Raji (cell line): ENCODE results near the gene USP17L21.
"Not testable (repeated sequence)": the region's sequence is repeated elsewhere in the genome, so short reads cannot be mapped to it uniquely, and the experiment has no call there.

Source experiments
- POLR2A ChIP-seq: IDR thresholded peaks from 2 replicates; pipeline ENCODE4 v1.6.1; 2011; ENCODE audit warnings: low read depth, low read length, control low read depth; ENCODE audit not compliant: insufficient read depth

Gene USP17L21, protein sequence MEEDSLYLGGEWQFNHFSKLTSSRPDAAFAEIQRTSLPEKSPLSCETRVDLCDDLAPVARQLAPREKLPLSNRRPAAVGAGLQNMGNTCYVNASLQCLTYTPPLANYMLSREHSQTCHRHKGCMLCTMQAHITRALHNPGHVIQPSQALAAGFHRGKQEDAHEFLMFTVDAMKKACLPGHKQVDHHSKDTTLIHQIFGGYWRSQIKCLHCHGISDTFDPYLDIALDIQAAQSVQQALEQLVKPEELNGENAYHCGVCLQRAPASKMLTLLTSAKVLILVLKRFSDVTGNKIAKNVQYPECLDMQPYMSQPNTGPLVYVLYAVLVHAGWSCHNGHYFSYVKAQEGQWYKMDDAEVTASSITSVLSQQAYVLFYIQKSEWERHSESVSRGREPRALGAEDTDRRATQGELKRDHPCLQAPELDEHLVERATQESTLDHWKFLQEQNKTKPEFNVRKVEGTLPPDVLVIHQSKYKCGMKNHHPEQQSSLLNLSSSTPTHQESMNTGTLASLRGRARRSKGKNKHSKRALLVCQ

GRCh38 chr4:9262572-9262971 lies at the start of gene USP17L21:
Gene USP17L21 (plus strand): TSS chr4:9262872. CDS start chr4:9262872, 0 bp downstream.
- TF ChIP-seq POLR2A: not testable (repeated sequence)

DNA sequence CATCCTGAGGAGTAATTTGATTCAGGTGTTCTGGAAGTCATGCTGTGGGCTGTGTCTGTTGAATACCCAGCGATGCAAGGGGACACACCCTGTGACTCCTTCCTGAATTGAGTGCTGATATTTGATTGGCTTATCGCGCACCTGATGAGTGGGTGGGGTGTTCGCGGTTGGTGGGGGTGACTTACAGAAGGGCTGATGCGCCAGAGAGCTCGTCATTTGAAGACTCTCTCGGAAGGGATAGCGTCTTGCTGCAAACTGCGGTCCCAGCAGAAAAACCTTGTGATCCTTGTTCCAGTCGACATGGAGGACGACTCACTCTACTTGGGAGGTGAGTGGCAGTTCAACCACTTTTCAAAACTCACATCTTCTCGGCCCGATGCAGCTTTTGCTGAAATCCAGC lies 47.6 kb upstream of the USP17L21 start, which contains the start of gene USP17L11:
TSS of gene USP17L11 (plus strand) at position 301 of the 400 bp plus-strand sequence. CDS start at position 301, 0 bp downstream.
- TF ChIP-seq POLR2A: not testable (repeated sequence)

- not testable (repeated sequence) for TF ChIP-seq POLR2A
These were observed 42.8 kb upstream of the USP17L21 start, which contains the start of gene USP17L12 for GRCh38 chr4:9219852-9220251. Gene USP17L12 (plus strand): TSS chr4:9220152. CDS start chr4:9220152, 0 bp downstream.

GRCh38 chr4:9224596-9224995 lies 38.1 kb upstream of the USP17L21 start, which contains the start of gene USP17L13:
Gene USP17L13 (plus strand): TSS chr4:9224896. CDS start chr4:9224896, 0 bp downstream.
- TF ChIP-seq POLR2A: not testable (repeated sequence)

- TF ChIP-seq POLR2A: not testable (repeated sequence)
These were observed 28.6 kb upstream of the USP17L21 start, which contains the start of gene USP17L15 for GRCh38 chr4:9234085-9234484. Gene USP17L15 (plus strand): TSS chr4:9234385. CDS start chr4:9234385, 0 bp downstream.

DNA sequence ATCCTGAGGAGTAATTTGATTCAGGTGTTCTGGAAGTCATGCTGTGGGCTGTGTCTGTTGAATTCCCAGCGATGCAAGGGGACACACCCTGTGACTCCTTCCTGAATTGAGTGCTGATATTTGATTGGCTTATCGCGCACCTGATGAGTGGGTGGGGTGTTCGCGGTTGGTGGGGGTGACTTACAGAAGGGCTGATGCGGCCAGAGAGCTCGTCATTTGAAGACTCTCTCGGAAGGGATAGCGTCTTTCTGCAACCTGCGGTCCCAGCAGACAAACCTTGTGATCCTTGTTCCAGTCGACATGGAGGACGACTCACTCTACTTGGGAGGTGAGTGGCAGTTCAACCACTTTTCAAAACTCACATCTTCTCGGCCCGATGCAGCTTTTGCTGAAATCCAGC lies 19.1 kb upstream of the USP17L21 start, which contains the start of gene USP17L17:
TSS of gene USP17L17 (plus strand) at position 301 of the 400 bp plus-strand sequence. CDS start at position 301, 0 bp downstream.
- not testable (repeated sequence) for TF ChIP-seq POLR2A

DNA sequence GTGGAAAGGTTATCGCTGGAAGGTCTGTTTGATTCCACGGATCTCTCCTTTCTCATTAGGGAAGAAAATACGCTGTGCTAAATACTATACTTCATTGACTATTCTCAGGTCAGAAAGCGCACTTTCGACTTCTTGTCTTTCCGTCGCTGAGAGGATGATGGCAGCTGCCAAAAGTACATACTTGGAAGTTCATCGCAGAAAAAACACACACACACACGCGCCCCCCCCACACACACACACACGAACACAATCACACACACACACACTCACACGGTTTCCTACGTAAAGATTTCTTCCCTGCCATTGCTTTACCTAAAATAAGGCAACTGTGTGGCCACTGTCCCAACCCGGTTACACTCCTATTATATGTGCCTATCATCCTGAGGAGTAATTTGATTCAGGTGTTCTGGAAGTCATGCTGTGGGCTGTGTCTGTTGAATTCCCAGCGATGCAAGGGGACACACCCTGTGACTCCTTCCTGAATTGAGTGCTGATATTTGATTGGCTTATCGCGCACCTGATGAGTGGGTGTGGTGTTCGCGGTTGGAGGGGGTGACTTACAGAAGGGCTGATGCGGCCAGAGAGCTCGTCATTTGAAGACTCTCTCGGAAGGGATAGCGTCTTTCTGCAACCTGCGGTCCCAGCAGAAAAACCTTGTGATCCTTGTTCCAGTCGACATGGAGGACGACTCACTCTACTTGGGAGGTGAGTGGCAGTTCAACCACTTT lies 14.6 kb upstream of the USP17L21 start, which contains the start of gene USP17L18:
TSS of gene USP17L18 (plus strand) at position 678 of the 728 bp plus-strand sequence. CDS start at position 678, 0 bp downstream.
- TF ChIP-seq POLR2A: not testable (repeated sequence)

DNA sequence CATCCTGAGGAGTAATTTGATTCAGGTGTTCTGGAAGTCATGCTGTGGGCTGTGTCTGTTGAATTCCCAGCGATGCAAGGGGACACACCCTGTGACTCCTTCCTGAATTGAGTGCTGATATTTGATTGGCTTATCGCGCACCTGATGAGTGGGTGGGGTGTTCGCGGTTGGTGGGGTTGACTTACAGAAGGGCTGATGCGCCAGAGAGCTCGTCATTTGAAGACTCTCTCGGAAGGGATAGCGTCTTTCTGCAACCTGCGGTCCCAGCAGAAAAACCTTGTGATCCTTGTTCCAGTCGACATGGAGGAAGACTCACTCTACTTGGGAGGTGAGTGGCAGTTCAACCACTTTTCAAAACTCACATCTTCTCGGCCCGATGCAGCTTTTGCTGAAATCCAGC lies 9.6 kb upstream of the USP17L21 start, which contains the start of gene USP17L19:
TSS of gene USP17L19 (plus strand) at position 301 of the 400 bp plus-strand sequence. CDS start at position 301, 0 bp downstream.
- not testable (repeated sequence) for TF ChIP-seq POLR2A

DNA sequence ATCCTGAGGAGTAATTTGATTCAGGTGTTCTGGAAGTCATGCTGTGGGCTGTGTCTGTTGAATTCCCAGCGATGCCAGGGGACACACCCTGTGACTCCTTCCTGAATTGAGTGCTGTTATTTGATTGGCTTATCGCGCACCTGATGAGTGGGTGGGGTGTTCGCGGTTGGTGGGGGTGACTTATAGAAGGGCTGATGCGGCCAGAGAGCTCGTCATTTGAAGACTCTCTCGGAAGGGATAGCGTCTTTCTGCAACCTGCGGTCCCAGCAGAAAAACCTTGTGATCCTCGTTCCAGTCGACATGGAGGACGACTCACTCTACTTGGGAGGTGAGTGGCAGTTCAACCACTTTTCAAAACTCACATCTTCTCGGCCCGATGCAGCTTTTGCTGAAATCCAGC lies 4.8 kb upstream of the USP17L21 start, which contains the start of gene USP17L20:
TSS of gene USP17L20 (plus strand) at position 301 of the 400 bp plus-strand sequence. CDS start at position 301, 0 bp downstream.
- not testable (repeated sequence) for TF ChIP-seq POLR2A

DNA sequence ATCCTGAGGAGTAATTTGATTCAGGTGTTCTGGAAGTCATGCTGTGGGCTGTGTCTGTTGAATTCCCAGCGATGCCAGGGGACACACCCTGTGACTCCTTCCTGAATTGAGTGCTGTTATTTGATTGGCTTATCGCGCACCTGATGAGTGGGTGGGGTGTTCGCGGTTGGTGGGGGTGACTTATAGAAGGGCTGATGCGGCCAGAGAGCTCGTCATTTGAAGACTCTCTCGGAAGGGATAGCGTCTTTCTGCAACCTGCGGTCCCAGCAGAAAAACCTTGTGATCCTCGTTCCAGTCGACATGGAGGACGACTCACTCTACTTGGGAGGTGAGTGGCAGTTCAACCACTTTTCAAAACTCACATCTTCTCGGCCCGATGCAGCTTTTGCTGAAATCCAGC lies 4.6 kb downstream of the USP17L21 start, which contains the start of gene USP17L22:
TSS of gene USP17L22 (plus strand) at position 301 of the 400 bp plus-strand sequence. CDS start at position 301, 0 bp downstream.
- not testable (repeated sequence) for TF ChIP-seq POLR2A
